Loucy (cell line): ENCODE measurements around the gene SLC35F3.

ENCODE experiments used
- CTCF ChIP-seq: fragments of 200-600 bp; sonication (generic); conservative IDR thresholded peaks from 2 replicates; pipeline ENCODE4 v1.5.1; 2014; ENCODE audit warnings: mild to moderate bottlenecking, antibody characterized with exemption, low read length
- EZH2phosphoT487 ChIP-seq: fragments of 200-600 bp; IDR thresholded peaks from 2 replicates; pipeline ENCODE4 v1.6.1; 2018; ENCODE audit warnings: antibody characterized with exemption, mild to moderate bottlenecking, moderate library complexity, borderline replicate concordance

DNA sequence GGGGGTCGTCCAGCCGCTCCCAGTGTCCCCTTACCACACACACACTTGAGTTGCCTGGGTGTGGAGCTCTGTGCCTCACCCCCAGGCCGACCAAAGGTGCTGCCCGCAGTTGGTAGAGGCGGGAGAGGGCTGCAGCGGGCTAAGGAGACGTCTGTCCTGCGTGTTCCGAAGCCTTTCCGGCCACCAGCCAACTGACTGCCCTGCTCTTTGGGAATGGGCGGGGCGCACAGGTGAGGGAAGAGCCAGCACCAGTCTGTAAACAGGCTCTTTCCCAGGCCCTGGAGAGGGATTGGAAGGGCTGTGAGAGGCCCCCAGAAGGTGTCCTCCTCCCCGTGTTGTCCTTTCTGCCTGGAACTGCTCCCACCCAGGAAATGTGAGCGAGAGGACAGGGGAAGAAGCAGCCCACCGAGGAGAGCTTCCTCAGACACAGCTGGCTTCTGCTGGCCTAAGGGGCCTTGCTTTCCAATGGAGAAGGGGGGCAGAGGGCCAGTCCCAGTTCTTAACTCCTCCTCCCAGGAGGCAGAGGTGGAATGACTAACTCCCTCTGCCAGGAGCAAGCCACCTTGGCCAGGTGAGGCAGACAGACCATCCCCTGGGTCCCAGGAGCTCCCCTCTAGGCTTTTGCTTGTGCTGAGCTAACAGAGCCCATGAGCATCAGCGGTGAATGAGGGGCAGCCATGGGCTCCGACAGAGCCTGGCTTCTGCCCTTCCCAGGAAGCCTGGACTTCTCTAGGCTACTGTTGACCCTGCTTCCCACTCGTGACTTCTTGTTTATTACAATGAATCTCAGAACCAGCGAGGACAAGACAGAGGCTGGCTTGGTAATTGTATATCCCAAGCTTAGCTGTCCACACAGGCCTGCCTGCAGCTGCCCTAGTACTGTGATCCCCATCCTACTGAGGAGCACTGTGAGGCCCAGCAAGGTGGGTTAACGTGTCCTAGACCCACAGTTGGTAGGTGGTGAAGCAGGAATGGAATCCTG, 310.7 kb downstream of the SLC35F3 start:
- TF ChIP-seq CTCF (no peak), EZH2phosphoT487 (no peak)
